ENCODE measurements around the gene STAG3. TPM values are rescaled to one million over a fixed set of nuclear protein-coding genes. Genes with fewer than 3 reads are reported as not detected.
A peak's percentile ranks its signal among the peaks of the same experiment; 100 is the strongest.

The STAG3 gene
- total and polyA plus RNA-seq, 9 of the 15 experiments (the other 6 are each of a cell fraction or from before 2014, with no cell fraction given), result 0.54 to 2.5 (median 1.7) TPM

DNA sequence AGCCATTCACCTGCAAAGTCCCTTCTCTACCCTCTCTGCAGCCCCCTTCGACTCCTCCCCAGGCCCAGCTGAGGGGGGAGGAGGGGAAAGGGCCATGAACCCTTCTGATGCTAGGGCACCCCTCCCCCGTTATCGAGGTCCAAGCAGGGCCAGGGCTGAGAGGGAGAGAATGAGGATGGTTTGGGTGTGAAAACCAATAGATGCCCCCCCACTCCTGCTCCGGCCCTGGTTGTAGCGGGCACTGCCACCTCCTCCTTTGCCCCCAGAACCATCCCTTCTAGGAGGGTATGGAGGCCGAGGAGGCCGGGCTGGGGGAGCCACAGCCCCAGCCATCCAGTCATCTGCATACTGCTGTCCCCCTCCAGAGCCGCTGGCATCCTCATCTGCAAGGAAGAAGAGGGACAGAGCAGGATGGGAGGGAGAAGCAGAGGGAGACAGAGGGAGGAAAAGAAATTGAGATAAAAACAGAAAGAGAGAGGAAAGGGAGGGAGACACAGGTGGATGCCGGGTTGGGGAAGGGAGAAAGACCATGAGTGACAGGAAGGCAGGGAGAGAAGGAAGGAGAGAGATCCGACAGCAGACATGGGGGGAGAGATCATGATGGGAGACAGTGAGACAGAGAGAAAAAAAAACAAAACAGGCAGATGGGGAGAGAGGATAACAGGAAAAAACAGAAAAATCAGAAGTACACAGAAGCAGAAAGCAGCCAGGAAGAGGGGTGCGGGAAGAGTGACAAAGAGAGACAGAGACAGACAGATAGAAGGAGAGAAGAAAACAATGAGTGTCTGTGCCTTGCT is 7.4 kb upstream of the STAG3 start (continued):
- TF ChIP-seq POLR3G (IDR thresholded peaks at IDR 0.05; ENCODE audit: extremely low read depth, insufficient read length, insufficient replicate concordance), result no peak
- no peak for TF ChIP-seq CCAR2 (IDR thresholded peaks at IDR 0.05; ENCODE audit: low read depth, low read length)
- TF ChIP-seq MTA2 (IDR thresholded peaks at IDR 0.05; ENCODE audit: low read depth), result peak; percentile 46; the same call in 1 of the 2 replicates
- no peak for TF ChIP-seq MCM2 (IDR thresholded peaks at IDR 0.05; ENCODE audit: low read depth)
- TF ChIP-seq RBBP5 (IDR thresholded peaks at IDR 0.05; ENCODE audit: borderline replicate concordance, insufficient read depth, low read length, poor library complexity, severe bottlenecking), result no peak
- TF ChIP-seq GATAD2A (IDR thresholded peaks at IDR 0.05), result no peak
- no peak for TF ChIP-seq RUNX1 (IDR thresholded peaks at IDR 0.05; ENCODE audit: low read depth)
- no peak for TF ChIP-seq SPI1 (IDR thresholded peaks at IDR 0.05; ENCODE audit: borderline replicate concordance, low read depth, low read length)
- no peak for TF ChIP-seq SRF (CRISPR knock-in tag; IDR thresholded peaks at IDR 0.05)
- TF ChIP-seq NCOR1 (IDR thresholded peaks at IDR 0.05), result no peak
- no peak for TF ChIP-seq RB1 (IDR thresholded peaks at IDR 0.05; ENCODE audit: low read depth)
- TF ChIP-seq, protein P1, sequence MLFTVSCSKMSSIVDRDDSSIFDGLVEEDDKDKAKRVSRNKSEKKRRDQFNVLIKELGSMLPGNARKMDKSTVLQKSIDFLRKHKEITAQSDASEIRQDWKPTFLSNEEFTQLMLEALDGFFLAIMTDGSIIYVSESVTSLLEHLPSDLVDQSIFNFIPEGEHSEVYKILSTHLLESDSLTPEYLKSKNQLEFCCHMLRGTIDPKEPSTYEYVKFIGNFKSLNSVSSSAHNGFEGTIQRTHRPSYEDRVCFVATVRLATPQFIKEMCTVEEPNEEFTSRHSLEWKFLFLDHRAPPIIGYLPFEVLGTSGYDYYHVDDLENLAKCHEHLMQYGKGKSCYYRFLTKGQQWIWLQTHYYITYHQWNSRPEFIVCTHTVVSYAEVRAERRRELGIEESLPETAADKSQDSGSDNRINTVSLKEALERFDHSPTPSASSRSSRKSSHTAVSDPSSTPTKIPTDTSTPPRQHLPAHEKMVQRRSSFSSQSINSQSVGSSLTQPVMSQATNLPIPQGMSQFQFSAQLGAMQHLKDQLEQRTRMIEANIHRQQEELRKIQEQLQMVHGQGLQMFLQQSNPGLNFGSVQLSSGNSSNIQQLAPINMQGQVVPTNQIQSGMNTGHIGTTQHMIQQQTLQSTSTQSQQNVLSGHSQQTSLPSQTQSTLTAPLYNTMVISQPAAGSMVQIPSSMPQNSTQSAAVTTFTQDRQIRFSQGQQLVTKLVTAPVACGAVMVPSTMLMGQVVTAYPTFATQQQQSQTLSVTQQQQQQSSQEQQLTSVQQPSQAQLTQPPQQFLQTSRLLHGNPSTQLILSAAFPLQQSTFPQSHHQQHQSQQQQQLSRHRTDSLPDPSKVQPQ (CRISPR knock-in tag; IDR thresholded peaks at IDR 0.05; ENCODE audit: borderline replicate concordance), result no peak
- TF ChIP-seq HDAC1 (IDR thresholded peaks at IDR 0.05), result peak in 1 of 2 experiments; percentile 69; a peak in 2 of 4 replicates
- no peak for TF ChIP-seq MECOM (CRISPR knock-in tag; IDR thresholded peaks at IDR 0.05)
- TF ChIP-seq TFAM (CRISPR knock-in tag; conservative IDR thresholded peaks at IDR 0.05), result no peak
- no peak for TF ChIP-seq KDM1A (IDR thresholded peaks at IDR 0.05)
- TF ChIP-seq XRCC5 (IDR thresholded peaks at IDR 0.05; ENCODE audit: low read depth, low read length), result no peak
- TF ChIP-seq, protein P2, sequence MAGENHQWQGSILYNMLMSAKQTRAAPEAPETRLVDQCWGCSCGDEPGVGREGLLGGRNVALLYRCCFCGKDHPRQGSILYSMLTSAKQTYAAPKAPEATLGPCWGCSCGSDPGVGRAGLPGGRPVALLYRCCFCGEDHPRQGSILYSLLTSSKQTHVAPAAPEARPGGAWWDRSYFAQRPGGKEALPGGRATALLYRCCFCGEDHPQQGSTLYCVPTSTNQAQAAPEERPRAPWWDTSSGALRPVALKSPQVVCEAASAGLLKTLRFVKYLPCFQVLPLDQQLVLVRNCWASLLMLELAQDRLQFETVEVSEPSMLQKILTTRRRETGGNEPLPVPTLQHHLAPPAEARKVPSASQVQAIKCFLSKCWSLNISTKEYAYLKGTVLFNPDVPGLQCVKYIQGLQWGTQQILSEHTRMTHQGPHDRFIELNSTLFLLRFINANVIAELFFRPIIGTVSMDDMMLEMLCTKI (IDR thresholded peaks at IDR 0.05; ENCODE audit: partially characterized antibody), result no peak
- no peak for TF ChIP-seq KAT8 (IDR thresholded peaks at IDR 0.05; ENCODE audit: low read depth)
- no peak for TF ChIP-seq SAFB2 (IDR thresholded peaks at IDR 0.05; ENCODE audit: borderline replicate concordance, low read depth, low read length, severe bottlenecking)
- TF ChIP-seq, protein P3, sequence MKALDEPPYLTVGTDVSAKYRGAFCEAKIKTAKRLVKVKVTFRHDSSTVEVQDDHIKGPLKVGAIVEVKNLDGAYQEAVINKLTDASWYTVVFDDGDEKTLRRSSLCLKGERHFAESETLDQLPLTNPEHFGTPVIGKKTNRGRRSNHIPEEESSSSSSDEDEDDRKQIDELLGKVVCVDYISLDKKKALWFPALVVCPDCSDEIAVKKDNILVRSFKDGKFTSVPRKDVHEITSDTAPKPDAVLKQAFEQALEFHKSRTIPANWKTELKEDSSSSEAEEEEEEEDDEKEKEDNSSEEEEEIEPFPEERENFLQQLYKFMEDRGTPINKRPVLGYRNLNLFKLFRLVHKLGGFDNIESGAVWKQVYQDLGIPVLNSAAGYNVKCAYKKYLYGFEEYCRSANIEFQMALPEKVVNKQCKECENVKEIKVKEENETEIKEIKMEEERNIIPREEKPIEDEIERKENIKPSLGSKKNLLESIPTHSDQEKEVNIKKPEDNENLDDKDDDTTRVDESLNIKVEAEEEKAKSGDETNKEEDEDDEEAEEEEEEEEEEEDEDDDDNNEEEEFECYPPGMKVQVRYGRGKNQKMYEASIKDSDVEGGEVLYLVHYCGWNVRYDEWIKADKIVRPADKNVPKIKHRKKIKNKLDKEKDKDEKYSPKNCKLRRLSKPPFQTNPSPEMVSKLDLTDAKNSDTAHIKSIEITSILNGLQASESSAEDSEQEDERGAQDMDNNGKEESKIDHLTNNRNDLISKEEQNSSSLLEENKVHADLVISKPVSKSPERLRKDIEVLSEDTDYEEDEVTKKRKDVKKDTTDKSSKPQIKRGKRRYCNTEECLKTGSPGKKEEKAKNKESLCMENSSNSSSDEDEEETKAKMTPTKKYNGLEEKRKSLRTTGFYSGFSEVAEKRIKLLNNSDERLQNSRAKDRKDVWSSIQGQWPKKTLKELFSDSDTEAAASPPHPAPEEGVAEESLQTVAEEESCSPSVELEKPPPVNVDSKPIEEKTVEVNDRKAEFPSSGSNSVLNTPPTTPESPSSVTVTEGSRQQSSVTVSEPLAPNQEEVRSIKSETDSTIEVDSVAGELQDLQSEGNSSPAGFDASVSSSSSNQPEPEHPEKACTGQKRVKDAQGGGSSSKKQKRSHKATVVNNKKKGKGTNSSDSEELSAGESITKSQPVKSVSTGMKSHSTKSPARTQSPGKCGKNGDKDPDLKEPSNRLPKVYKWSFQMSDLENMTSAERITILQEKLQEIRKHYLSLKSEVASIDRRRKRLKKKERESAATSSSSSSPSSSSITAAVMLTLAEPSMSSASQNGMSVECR (CRISPR knock-in tag; IDR thresholded peaks at IDR 0.05), result no peak

Data from K562 (cell line).